ENCODE data around the gene UBE2QL1.

UBE2QL1 gene

GRCh38 chr5:6541256-6542013 is 92.8 kb downstream of the UBE2QL1 start:
- DNase-seq: no peak

- DNase-seq: no peak
These were observed 94.0 kb downstream of the UBE2QL1 start for GRCh38 chr5:6542421-6543345.

GRCh38 chr5:6543346-6543730 is 94.7 kb downstream of the UBE2QL1 start:
- DNase-seq: no peak

GRCh38 chr5:6543830-6544560 is 95.3 kb downstream of the UBE2QL1 start:
- DNase-seq: no peak

Measured in stimulated activated CD8-positive, alpha-beta memory T cell treated with anti-CD3 and anti-CD28 coated beads, Interleukin-4, amount 100 ng/mL, for 48 hours (primary cell).